ENCODE results near the gene SMIM7.

The SMIM7 gene

DNA sequence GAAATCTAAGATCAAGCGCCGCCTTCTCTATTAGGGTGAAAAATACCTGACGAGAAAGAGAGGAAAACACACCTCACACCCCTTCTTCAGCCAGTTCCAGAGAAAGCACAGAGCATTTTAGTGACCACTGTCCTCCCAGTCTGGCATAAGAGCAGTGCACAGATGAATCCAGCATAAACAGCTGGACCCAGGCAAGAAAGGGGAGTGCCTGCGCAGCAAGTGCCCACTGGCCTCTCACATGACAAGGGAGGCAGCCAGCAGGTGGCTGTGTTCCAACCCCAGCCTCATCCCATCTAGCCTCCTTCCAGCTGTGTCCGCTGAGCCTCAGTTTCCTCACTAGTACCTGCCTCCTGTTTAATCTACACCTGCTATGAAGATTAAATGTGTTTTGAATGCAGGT is 39.9 kb downstream of the SMIM7 start:
- no peak for DNase-seq

DNA sequence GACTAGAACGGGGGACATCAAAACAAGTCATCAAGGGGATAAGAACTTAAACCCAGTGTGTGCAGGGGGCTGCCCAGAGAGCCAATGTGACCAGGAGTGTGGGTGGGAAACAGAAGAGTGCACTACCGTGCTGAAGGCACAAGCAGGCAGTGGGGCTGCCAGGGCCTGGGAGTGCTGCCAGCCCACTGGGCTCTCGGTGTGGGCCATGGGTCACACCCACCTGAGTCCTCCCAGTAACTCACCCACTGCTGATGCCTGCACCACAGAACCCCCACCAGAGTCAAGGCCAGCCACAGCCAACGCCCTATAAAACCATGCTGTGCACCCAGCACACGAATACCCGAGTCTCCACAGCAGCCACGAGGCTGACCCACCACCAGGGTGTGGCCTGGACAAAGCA is 40.5 kb downstream of the SMIM7 start:
- no peak for DNase-seq

- DNase-seq = no peak
These were observed 41.7 kb downstream of the SMIM7 start for GRCh38 chr19:16618248-16618647.

- no peak for DNase-seq
These were observed 44.1 kb downstream of the SMIM7 start for GRCh38 chr19:16615808-16616207.

GRCh38 chr19:16614941-16615340 is 45.0 kb downstream of the SMIM7 start:
- DNase-seq = no peak

DNA sequence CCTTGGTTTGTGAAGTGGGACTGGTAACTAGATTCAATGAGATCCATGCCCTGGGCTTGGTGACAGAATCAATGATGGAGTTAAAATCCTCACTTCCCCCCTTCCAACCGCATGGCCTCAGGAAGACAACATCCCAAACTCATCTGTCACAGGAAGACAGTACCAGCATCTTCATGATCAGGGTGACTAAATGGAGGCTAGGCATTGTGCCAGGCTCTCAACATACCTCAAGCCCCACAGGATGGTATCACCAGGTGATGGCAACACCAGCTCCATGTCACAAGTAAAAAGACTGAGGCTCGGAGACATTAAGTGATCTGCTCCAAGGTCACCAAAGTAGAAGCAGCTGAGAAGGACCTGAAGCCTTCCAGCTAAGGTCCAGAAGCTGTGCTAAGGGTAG is 46.1 kb downstream of the SMIM7 start:
- no peak for DNase-seq

GRCh38 chr19:16612636-16613035 is 47.3 kb downstream of the SMIM7 start:
- DNase-seq = no peak

- DNase-seq = no peak
These were observed 48.8 kb downstream of the SMIM7 start for GRCh38 chr19:16611121-16611520.

GRCh38 chr19:16609511-16610200 is 50.3 kb downstream of the SMIM7 start:
- DNase-seq = no peak

- DNase-seq = no peak
These were observed 51.6 kb downstream of the SMIM7 start for GRCh38 chr19:16608290-16608739.

- no peak for DNase-seq
These were observed 52.1 kb downstream of the SMIM7 start for GRCh38 chr19:16607819-16608218.

GRCh38 chr19:16605553-16605994 is 54.4 kb downstream of the SMIM7 start:
- DNase-seq = no peak

DNA sequence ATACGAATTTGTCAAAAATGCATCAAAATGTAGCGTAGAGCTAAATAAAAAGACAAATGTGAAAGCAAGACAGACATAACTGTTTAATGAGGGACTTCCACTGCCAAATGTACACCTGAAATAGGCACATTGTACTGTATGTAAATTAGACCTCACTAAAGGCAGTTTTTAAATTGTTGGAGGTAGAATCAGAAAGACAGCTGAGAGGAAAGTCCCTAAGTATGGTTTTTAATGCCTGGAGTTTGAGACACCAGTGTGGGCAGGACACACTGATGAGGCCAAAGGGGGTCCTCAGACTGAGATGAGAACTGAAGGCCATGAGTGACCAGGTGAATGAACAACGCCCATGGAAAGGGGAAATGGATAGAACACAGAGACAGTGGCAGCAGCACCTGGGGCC is 54.8 kb downstream of the SMIM7 start:
- DNase-seq = no peak

GRCh38 chr19:16604615-16605014 is 55.3 kb downstream of the SMIM7 start:
- no peak for DNase-seq

- no peak for DNase-seq
These were observed 56.9 kb downstream of the SMIM7 start for GRCh38 chr19:16603090-16603489.

- no peak for DNase-seq
These were observed 58.4 kb downstream of the SMIM7 start for GRCh38 chr19:16601378-16602052.

- no peak for DNase-seq
These were observed 59.1 kb downstream of the SMIM7 start for GRCh38 chr19:16600824-16601223.

- no peak for DNase-seq
These were observed 60.1 kb downstream of the SMIM7 start for GRCh38 chr19:16599655-16600346.

GRCh38 chr19:16598848-16599247 is 61.1 kb downstream of the SMIM7 start:
- no peak for DNase-seq

DNA sequence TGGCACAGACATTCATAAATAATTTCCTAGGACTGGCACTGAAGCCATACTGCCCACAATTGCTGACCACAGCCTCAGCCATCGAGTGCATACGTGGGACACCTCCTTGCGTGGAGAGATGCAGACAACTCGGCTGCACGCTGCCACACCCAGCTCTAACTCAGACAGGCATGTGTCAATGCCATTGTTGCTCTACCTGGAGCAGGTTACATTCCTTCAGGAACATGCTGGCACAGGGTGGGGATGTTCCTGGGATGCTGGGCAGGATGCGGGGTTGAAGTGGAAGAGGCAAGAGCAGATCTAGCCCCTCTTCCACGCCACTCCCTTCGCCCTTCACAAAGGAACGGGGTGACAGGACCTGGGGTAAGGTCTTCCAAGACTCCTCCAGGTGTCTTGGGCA is 63.5 kb downstream of the SMIM7 start:
- no peak for DNase-seq
